RPMI7951 (cell line): ENCODE measurements around the gene TMEM238. TPM values are rescaled to one million over a fixed set of nuclear protein-coding genes. Genes with fewer than 3 reads are reported as not detected.

Source experiments
- DNase-seq: peaks from one replicate; pipeline ENCODE4 v3.0.0-alpha.2; 2012; ENCODE audit warnings: low read depth
- total RNA-seq: library from RNA; depleted of rRNA; stranded (reverse); fragments of >200 nt; shearing (Covaris generic); gene quantifications from 2 replicates; pipeline ENCODE4 v1.2.3, GENCODE V29; 2014

TMEM238 gene
- total RNA-seq, 1 experiment from 2014 or later = not detected

DNA sequence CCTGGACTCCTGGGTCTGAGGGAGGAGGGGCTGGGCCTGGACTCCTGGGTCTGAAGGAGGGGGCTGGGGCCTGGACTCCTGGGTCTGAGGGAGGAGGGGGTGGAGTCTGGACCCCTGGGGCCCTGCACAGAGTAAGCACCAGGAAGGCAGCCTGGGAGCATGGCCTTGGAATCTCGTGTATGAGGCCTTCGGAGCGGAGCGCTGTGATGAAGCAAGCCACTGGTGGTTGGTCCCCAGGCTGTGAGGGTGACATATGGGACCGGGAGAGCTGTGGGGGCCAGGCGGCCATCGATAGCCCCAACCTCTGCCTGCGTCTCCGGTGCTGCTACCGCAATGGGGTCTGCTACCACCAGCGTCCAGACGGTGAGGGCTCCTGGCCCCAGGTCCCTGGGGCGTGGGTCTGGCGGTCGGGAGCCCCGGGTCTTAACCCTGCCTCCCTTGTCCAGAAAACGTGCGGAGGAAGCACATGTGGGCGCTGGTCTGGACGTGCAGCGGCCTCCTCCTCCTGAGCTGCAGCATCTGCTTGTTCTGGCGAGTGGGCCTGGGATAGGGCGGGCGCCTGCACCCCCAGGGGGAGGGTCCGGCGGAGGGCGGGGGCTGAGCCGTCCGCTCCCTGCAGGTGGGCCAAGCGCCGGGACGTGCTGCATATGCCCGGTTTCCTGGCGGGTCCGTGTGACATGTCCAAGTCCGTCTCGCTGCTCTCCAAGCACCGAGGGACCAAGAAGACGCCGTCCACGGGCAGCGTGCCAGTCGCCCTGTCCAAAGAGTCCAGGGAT is 6.5 kb downstream of the TMEM238 start:
- DNase-seq = no peak

DNA sequence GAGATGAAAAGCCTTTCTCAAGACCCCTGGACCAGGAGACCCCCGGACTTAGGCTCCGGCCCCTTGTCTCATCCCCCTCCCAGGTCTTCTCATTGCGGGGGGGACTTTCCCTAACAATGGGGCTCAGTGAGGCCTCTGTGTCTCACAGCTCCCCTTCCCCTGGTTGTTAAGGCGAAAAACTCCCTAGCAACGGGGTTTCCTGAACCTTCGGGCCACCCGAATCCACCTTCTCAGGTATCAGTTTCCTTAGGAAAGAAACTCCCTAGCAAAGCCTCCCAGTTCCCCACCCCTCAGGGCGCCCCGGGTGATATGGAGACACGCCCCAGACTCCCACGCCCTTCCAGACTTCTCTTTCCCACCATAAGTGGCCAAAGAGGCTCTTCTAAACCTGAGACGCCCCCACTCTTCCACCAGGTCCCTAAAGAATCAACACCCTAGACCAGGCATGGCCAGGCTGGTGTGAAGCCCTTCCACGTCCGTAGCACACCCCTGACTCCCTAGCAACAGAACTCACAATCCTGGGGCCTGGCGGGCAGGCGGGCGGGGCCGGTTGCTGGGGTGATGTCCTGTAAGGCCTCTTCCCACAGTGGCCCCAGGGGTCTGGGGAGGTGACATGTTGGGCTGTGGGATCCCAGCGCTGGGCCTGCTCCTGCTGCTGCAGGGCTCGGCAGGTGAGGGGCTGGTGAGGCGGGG is 7.7 kb downstream of the TMEM238 start, which contains the start of gene TMEM190:
Gene TMEM190, plus strand, starts transcription at position 586 of the 693 bp plus-strand sequence. Its CDS starts 28 bp downstream, at position 614.
- no peak for DNase-seq

DNA sequence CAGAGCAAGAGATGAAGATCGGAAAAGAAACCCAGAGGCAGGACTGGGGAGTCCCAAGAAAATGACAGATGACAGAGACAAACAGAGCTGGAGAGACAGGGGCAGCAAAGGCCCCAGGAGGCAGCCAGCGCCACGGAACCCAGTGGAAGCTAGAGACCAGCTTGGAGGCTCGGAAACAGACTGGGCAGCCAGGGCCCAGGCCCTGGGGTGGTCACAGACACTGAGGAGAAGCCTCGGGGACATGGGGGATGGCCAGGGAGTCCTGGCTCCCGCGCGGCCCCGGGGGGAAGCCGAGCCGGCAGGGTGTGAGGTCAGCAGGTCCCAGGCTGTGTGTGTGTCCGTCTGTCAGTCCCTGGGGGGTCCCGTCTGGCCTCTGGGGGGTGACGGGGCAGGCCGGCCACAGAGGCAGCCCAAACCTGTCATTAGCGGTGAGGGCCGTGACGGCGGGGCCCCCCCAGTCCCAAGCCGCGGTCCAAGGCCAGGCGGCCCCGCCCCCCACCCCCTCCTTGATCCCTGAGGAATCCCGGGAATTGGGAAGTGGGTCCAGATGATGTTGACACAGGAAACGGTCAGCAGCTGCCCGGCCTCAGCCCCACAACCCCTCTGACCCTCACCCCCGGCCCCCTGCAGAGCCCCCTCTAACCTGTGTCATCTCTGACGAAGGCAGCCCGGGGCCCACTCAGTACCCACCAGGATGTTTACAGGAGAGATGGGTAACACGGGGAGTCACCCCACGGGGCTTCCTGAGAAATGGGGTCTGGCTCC is 9.9 kb downstream of the TMEM238 start:
- peak; percentile 58 for DNase-seq

DNA sequence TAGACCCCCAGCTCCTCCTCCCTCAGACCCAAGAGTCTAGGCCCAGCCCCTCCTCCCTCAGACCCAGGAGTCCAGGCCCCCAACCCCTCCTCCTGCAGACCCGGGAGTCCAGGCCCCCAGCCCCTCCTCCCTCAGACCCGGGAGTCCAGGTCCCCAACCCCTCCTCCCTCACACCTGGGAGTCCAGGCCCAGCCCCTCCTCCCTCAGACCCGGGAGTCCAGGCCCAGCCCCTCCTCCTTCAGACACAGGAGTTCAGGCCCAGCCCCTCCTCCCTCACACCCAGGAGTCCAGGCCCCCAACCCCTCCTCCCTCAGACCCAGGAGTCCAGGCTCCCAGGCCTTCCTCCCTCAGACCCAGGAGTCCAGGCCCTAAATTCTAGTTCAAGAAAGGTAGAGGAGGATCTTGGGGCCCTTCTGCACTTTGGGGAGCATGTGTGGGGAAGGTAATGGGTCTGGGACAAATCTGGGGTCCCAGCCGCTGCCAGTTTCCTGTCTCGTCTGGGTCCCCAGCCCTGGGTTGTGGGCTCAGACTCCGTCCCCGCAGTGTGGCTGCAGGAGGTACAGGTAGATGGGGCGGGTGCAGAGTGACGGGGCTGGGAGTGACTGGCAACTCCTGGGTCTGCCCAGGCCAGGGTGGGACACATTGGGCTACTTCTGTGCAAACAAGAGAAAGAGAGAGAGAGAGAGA is 10.6 kb downstream of the TMEM238 start:
- no peak for DNase-seq

DNA sequence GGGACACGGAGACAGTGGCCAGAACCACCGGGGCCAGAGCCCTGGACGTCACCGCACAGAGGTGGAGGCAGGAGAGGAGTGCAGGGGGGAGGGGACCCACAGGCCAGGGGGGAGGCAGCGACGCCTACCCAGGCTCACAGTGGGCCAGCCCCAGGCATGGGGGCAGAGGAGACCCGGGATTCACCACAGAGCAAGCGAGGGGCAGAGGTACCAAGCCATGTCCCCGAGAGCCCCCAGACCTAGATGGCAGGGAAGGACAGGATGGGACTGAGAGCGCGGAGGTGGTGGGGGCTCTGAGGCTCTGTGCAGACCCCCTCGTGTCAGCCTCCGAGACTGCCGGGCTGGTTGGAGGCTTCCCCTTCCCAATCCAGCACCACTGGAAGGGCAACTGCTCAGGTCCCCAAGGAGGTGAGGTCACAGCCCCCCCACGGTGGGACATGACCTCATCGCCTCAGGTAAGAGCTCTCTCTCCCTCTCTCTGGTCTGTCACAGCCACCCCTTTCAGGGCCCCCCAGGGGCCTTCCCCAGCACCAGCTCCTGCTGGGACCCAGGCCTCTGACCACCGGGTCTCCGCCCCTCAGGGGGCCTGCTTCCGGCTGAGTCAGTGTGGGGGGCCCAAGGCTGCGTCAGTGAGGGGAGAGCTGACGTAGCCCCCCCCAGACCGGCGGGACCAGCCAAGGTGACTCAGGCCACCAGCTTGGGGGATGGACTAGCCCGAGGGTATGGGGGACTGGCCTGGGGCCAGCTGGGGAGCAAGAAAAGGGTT is 11.6 kb downstream of the TMEM238 start:
- peak; percentile 75 for DNase-seq

DNA sequence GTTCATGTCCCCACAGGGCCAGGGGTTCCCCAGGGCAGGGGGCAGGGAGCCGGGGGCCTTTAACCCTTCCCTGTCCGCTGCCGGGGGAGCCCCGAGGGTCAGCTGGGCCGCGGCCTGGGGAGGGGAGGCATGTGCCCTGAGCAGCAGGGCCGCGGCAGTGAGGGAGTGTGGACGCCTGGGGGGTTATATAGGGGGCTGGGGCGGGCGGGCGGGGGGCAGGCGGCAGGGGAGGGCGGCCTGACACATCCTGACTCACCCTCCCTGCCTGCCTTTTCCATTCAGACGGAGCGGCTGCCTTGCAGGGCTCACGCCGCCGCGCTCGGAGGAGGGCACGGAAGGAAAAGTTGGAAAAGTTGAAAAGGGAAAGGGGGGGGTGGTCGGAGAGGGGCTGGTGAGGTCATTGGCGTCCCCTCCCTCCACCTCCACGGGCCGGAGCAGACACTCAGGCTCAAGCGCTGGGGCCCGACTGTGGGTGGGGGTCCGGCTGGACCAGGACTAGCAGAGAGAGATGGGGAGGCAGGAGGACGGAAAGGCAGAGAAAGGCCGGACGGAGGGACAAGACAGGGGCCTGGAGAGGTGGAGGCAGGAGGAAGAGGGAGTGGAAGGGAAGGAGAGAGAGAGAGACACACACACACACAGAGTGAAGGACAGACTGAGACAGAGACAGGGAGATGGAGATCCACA is 13.6 kb downstream of the TMEM238 start, which contains the start of gene IL11:
Gene IL11, minus strand, starts transcription at position 159 of the 684 bp plus-strand sequence. Its CDS starts 153 bp downstream, at position 6.
- peak; percentile 74 for DNase-seq

DNA sequence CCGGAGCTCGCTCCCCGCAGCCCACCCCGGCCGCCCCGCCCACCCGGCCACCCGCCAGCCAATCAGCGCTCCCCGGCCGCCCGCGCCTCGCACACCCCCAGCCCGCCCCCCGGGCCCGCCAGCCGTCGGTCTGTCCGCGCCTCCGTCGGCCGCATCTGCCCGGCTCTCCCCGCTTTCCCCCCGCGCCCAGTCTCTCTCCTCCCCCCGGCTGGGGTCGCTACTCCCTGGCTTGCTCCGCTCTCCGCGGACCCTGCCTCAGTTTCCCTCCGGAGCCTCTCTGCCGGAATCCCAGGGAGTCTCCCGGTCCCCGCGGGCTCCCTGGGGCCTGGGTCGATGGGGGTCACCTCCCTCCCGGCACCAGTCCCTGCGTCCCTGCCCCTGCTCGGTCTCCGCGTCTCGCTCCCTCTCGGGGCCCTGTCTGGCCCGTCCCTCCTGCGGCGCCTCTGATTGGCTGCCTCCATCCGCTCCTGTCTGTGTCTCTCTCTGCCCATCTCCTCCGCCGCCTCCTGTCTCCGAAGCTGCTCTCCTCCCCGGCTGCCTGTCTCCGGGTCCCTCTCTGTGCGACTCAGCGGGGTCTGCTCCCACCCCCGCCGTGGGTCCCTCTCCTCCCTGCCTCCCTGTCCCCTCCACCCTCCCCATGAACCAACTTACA is 14.3 kb downstream of the TMEM238 start:
- peak; percentile 83 for DNase-seq

DNA sequence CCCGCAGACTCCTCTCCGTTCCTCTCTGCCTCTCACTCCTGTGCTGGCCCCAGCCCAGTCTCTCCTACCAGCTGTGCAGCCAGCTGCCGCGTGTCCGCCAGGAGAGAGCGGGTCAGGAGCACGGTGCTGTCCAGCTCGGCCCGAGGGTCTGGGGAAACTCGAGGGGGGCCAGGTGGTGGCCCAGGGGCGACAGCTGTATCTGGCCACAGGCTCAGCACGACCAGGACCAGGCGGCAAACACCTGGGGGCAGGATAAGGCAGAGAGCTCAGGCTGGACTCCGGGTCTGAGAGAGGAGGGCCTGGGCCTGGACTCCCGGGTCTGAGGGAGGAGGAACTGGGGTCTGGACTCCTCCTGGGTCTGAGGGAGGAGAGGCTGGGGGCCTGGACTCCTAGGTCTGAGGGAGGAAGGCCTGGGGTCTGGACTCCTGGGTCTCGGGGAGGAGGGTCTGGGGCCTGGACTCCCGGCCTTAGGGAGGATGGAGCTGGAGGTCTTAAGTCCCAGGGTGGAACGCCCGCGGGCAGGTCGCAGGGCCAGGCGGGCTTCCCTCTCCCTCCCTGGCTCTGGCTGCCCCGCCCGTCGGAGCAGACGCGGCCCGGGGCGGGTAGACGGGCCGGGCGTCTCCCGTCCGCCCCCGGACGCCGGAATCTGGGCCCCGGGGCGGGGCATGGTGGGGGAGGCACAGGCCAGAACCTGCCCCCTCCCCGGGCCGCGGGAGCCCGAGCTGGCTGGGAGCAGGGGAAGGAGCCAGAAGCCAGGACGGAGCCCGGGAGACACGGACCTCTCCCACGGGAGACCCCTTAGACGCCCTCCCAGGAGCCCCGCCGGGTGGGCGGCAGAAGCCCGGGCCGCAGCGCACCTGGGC is 15.2 kb downstream of the TMEM238 start:
- peak; percentile 77 for DNase-seq

DNA sequence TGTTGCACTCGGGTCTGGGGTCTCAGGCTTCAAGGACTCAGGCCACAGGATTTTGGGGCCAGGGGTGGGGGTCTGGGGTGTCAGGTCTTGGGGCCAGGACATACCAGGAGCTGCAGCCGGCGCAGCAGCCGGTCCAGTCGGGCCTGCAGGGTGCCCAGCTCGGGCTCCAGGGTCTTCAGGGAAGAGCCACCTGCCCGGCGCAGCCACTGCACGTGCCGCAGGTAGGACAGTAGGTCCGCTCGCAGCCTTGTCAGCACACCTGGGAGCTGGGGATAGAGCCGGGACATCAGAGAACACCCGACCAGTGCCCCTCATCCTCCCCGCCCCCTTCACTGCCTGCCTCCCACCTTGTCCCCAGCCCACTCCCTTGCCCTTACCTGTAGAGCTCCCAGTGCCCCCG is 16.0 kb downstream of the TMEM238 start:
- DNase-seq = no peak

DNA sequence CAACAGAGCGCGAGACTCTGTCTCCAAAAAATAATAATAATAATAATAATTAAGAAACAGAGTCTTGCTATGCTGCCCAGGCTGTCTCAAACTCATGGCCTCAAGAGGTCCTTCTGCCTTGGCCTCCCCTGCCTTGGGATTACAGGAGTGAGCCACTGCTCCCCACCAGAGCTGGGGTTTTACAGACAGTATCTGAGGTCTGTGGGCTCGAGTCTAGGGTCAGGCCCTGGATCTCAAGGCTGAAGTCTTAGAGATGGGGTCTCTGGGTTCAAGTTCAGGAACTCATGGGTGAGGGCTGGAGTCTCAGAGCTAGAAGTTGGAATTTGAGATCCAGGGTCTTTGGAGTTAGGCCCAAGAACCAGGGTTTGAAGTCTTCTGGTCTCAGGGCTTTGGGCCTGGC is 17.3 kb downstream of the TMEM238 start:
- no peak for DNase-seq

DNA sequence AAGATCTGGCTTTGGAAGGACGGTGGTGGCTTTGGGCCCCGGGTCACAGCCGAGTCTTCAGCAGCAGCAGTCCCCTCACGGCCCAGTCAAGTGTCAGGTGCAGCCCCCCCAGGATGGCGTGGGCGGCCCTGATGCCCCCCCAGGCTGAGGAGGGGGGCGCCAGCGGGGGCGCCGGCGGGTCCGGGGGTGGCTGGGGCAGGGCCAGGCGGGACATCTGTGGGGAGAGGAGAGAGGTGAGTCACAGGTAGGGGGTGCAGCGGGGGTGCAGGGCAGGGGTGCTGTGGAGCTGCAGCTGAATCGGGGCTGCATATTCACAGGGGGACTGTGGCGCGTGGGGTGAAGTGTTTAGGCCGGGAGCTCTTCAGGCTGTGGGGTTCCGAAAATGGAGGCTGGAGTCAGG is 18.1 kb downstream of the TMEM238 start:
- no peak for DNase-seq

DNA sequence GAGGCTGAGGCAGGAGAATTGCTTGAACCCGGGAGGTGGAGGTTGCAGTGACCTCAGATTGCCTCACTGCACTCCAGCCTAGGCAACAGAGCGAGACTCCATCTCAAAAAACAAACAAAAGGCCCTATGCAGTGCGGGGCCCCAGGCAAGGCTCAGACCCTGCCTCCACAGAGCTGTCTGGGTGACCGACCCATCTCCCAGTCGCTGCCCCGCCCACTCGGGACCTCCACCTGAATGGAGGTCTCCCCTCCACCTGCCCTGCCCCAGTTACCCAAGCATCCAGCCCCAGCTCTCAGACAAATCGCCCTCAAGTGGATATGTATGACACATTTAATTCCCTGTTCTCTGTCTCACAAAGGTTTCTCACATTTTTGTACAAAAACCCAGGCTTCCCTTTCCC is 18.8 kb downstream of the TMEM238 start:
- DNase-seq = no peak

DNA sequence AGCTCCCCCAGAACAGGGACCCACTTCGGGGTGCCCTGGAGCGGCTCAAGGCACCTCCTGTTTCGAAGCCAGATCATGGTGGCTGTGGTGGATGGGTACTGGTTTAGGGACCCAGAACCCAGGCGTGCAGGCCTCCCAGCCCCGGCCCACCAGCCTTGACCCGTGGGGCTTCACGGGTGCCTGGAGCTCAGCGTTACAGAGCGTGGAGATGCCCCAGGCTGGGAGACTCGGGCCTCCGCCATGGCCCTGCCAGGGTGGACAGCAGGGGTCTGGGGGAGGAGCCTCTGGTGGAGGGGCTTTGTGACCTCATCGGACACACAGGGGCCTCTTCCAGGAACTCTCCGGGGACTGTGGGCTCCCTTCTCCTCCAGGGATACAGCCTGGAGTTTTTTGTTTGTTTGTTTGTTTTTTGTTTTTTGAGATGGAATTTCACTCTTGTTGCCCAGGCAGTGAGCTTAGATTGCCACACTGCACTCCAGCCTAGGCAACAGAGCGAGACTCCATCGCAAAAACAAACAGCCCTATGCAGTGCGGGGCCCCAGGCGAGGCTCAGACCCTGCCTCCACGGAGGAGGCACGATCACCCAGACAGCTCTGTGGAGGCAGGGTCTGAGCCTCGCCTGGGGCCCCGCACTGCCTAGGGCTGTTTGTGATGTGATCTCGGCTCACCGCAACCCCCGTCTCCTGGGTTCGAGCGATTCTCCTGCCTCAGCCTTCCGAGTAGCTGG is 20.9 kb downstream of the TMEM238 start, which contains the start of gene GARIN5B:
Gene GARIN5B, minus strand, starts transcription at position 271 of the 727 bp plus-strand sequence. Its CDS starts 194 bp downstream, at position 77.
- no peak for DNase-seq

DNA sequence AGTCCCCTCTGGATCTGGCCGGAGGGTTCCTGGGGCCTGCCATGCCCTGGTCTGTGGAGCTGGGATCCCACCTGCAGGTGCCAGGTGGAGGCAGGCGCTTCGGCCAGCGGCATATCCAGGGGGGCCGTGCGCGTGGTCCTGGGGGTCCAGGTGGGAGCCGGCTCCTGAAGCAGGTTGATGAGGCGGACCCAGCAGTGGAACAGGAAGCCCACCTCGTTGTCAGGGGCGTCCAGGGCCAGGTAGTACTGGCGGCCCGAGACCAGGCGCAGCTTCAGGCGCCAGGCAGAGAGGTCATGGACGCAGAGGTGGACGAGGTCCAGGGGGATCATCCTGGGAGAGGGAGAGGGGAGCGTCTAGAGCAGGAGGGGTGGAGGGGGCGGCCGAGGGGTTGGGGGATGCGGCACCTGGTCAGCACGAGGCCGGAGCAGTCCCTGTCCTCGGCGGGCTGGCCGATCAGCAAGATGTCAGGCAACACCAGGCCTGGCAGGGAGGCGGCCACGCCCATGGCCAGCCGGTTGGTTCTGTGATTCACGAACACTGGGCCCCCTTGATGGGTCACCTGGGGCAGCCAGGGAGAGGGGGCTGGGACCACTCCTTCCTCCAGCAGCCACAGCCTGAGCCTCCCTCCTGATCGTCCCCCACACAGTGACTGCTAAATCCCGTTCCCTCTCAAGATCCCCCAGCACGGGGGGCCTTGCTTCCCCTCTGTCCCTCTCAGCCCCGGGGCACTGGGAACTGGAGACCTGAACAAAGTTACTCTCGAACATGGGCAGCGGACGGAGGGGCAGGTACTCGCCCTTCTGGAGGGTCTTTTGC is 21.7 kb downstream of the TMEM238 start:
- no peak for DNase-seq

DNA sequence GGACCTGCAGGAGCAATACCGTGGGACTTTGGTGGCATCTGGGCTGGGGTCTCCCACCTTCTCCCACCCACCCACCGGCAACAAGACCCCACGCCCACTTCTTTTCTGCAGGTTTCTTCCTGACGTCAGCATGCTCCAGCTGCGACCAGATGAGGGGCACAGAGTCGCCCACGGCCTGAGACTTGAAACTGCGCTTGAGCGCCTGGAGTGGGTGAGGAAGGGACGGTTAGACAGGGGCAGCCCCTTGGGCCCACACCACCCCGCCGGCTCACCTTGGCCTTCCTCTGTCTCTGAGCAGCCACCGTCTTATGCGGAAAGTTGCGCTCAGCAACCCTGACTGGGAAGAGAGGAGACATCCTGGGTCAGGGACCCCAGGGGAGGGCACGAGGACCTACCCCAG is 23.2 kb downstream of the TMEM238 start:
- DNase-seq = no peak

DNA sequence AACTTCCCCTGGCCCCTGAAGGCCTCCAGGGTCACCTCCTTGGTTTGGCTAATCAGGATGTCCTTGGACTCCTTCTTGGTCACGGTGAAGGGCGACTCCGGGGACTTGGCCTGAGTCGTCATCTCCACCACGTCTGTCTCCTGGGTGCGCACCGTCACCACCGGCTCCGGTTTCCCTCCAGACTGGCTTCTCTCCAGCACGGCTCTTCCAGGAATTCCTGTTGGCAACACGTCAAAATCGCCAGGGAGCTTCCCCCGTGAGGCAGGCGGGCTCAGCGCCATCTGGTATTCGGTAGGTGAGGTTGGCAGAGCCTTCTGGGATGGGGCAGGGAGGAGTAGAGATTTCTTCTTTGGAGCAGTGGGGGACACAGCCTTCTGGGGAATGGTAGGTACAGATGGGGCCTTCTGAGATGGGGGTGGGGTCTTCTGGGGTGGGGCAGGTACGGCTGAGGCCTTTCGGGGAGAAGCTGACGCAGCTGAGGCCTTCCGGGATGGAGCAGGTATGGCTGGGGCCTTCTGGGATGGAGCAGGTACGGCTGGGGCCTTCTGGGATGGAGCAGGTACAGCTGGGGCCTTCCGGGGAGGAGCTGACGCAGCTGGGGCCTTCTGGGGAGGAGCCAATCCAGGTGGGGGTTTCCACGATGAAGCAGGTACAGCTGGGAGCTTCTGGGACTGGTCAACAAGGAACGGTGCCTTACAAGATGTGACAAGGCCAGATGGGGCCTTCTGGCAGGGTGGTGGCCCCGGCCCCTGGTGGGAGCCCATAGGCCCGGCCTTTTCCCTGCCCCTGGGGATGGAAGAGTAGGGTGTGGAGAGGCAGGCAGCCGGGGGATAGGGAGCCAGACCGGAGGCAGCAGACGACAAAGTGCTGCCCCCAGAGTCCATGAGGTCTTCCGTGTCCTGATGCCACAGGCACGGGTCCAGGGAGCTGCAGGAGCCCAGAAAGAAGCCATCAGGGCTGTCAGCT is 24.9 kb downstream of the TMEM238 start:
- no peak for DNase-seq
